ENCODE results near the gene KCNK16. TPM values are rescaled to one million over a fixed set of nuclear protein-coding genes. Genes with fewer than 3 reads are reported as not detected.

KCNK16 gene
- total and polyA plus RNA-seq, 2 of the 4 experiments (the other 2 are of a cell fraction), result not detected

DNA sequence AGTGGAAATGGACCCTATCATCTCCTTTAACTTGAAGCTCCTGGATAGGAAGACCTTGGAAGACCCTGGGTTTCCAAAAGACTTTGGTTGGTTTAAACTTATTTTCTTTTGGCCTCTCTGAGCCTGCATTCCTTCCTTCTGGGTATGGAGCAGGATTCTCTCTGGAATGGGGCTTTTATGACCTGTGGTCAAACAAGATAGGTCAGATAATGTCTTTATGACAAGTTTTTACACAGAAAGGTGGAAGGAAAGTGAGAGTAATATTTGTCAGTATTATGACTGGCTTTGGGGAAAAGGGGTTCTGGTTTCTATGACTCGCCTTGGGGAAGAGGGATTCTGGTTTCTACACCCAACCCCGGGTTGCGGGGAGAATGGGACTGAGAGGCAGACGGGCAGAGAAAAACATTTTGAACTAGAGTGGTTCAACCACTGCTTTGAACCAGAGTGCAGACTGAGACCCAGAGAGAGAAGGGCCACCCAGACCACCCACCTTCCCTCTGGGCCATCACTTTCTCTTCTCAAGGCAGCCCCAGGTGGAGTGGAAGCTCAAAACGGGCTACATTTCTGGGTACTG is 55.6 kb downstream of the KCNK16 start:
- Histone ChIP-seq H2AK5ac (ENCODE audit: low read depth, low read length) (no peak overlapping the region), H4K8ac (ENCODE audit: low read depth in 2 of 2, low read length in 2 of 2) (no peak overlapping the region), H3K27me3 (ENCODE audit: control insufficient read depth, insufficient read depth, low read length) (no peaks in the 10 kb centered on the region), H2BK15ac (ENCODE audit: low read depth, low read length) (no peak overlapping the region), H2BK20ac (ENCODE audit: low read depth, low read length) (no peak overlapping the region), H3K4me2 (ENCODE audit: low read depth, low read length) (no peak overlapping the region), H3K4me1 (ENCODE audit: control insufficient read depth, insufficient read depth, low read length) (no peaks in the 10 kb centered on the region), H3K27ac (ENCODE audit: insufficient read depth, low read length) (no peak overlapping the region), H3K56ac (ENCODE audit: extremely low read depth, insufficient read depth, low read length) (no peak overlapping the region), H2AFZ (replicated peaks; ENCODE audit: low read length, poor library complexity) (no peak overlapping the region), H2AK9ac (replicated peaks; ENCODE audit: low read depth, low read length, poor library complexity) (no peak overlapping the region), H3K36me3 (ENCODE audit: control insufficient read depth, insufficient read depth, low read length) (no peaks in the 10 kb centered on the region), H3K9ac (ENCODE audit: low read depth, low read length) (no peak overlapping the region), H2BK120ac (ENCODE audit: low read depth, low read length) (no peak overlapping the region), H3K9me1 (ENCODE audit: insufficient read depth, low read length) (no peaks in the 10 kb centered on the region), H4K20me1 (ENCODE audit: insufficient read depth, low read length) (no peaks in the 10 kb centered on the region), H3K79me1 (ENCODE audit: low read depth in 1 of 2, low read length in 2 of 2) (no peaks in the 10 kb centered on the region), H3K4me3 (ENCODE audit: insufficient read depth, low read depth, low read length) (no peak overlapping the region), H3K4ac (ENCODE audit: low read depth, low read length) (no peak overlapping the region), H3K23ac (ENCODE audit: low read depth, low read length) (no peak overlapping the region), H4K5ac (ENCODE audit: low read depth, low read length) (no peak overlapping the region), H4K91ac (ENCODE audit: insufficient read depth, low read depth, low read length) (no peak overlapping the region), H3K14ac (replicated peaks; ENCODE audit: low read depth, low read length) (no peak overlapping the region), H3K9me3 (ENCODE audit: control insufficient read depth, insufficient read depth, low read length) (no peaks in the 10 kb centered on the region), H2BK5ac (ENCODE audit: low read depth, low read length, poor library complexity, severe bottlenecking) (no peak overlapping the region), H3K18ac (ENCODE audit: low read depth, low read length) (no peak overlapping the region)
- dilution Hi-C loops (cut with HindIII; ENCODE audit: low sequenced_read_pairs, unreplicated experiment), result no loop called here
- ChIA-PET POLR2A (ENCODE audit: unreplicated experiment) (no interaction called here), CTCF (no interaction called here)
- no peak for ATAC-seq (ENCODE audit: low read depth)
- no peak for DNase-seq
- 65% methylated on average over 2 of the region's 5 CpGs; no CpG with 5 or more reads in 1 of the 2 experiments for WGBS, 2 experiments (ENCODE audit: extremely low coverage in 2 of 2, insufficient read length in 1 of 2)
- intact Hi-C loops (cut with micrococcal nuclease), result no loop called here
- no TSS peak for BruUV-seq (replicated peaks)
- no peak for TF ChIP-seq RCOR1 (IDR thresholded peaks at IDR 0.05; ENCODE audit: insufficient replicate concordance, low read length)
- TF ChIP-seq MXI1 (IDR thresholded peaks at IDR 0.05; ENCODE audit: borderline replicate concordance, low read depth, low read length), result no peak
- TF ChIP-seq, protein P1, sequence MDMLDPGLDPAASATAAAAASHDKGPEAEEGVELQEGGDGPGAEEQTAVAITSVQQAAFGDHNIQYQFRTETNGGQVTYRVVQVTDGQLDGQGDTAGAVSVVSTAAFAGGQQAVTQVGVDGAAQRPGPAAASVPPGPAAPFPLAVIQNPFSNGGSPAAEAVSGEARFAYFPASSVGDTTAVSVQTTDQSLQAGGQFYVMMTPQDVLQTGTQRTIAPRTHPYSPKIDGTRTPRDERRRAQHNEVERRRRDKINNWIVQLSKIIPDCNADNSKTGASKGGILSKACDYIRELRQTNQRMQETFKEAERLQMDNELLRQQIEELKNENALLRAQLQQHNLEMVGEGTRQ (IDR thresholded peaks at IDR 0.05; ENCODE audit: low read depth, low read length), result no peak
- no peak for TF ChIP-seq MAZ (IDR thresholded peaks at IDR 0.05; ENCODE audit: borderline replicate concordance, low read depth, low read length)
- no peak for TF ChIP-seq POLR2A (IDR thresholded peaks at IDR 0.05; ENCODE audit: low read depth, low read length)
- TF ChIP-seq BHLHE40 (IDR thresholded peaks at IDR 0.05; ENCODE audit: low read depth, low read length), result no peak
- TF ChIP-seq RFX5 (IDR thresholded peaks at IDR 0.05; ENCODE audit: low read depth, low read length), result no peak
- TF ChIP-seq CEBPB (IDR thresholded peaks at IDR 0.05; ENCODE audit: low read depth, low read length), result no peak
- TF ChIP-seq CHD1 (IDR thresholded peaks at IDR 0.05; ENCODE audit: low read depth, low read length), result no peak
- no peak for TF ChIP-seq MAFK (IDR thresholded peaks at IDR 0.05; ENCODE audit: low read depth, low read length)
- TF ChIP-seq FOS (IDR thresholded peaks at IDR 0.05; ENCODE audit: low read depth, low read length), result no peak
- in situ Hi-C loops (cut with MboI; ENCODE audit: low sequenced_read_pairs), result no loop called here

Data from IMR-90 (cell line).